ENCODE measurements around the gene MAPT.

DNA sequence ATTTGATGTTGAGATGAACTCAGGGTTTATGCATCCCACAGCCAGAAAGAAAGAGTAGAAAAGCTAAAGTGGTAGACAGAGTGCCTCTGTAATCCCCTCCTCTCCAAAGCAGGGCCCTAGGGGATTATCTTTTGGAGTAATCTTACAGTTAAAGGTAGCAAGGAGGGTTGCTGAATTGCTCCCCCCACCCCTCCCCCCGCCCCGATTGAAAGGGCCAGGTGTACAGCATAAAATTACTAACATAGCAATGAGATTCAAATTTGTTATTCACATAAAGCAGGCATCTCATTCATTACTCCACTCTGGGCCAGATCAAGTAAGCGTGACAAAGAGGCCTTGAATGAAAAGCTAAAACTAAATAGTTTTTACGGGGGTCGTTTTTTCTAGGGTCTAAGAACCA lies 177.4 kb downstream of the MAPT start:
- TF ChIP-seq POLR2AphosphoS5 (IDR thresholded peaks at IDR 0.05; ENCODE audit: low read depth, low read length) (no peak), TAF1 (IDR thresholded peaks at IDR 0.05; ENCODE audit: borderline replicate concordance, low read depth, low read length) (no peak)
